Activated T-cell treated with anti-CD3 and anti-CD28 coated beads for 4 hours (primary cell): ENCODE results near the gene YKT6.

Experiments used
- DNase-seq: peaks from one replicate; pipeline ENCODE4 v3.0.0-alpha.2; 2020

YKT6 gene

DNA sequence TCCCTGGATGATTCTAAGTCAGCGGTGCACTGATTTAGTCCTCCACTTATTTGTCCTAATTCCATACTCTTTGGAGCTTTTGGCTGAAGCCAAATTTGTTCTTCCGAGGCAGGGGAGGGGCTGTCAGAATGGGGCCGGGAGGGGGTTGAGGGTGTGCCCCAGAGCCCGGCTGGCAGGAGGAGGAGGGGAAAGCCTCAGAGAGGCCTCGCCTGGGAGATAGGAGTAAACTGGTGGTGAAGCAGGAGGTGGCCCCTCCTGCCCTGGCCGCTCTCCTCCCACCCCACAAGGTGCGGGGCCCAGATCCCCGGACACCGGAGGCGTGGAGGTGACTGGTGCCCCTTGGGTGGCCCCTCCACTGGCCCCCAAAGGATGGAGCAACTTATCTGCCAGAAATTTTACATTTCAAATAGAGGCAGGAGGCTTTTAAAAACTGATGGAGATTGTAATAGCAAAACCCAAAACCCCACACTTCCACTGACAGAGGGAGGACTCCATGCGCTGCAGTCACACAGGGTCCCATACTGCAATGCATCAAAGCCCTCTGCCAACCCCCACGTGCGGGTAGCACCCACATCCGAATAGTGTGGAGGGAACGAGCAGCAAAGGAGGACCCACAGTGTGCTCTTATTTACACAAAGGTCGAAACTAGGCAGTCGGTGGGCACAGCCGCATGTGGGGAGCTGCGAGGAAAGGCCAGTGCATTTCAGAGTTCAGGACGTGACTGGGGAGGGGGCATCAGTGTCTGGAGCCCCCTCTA is 62.7 kb downstream of the YKT6 start:
- no peak for DNase-seq
